T-helper 2 cell treated with Interferon-gamma antibody and Interleukin-4, amounts not matched to agents 100 ng/mL and 5 ng/mL, for 36 hours (primary cell): ENCODE measurements around the gene RUBCNL. TPM values are rescaled to one million over a fixed set of nuclear protein-coding genes. Genes with fewer than 3 reads are reported as not detected.
"Not testable (repeated sequence)": the region's sequence is repeated elsewhere in the genome, so short reads cannot be mapped to it uniquely, and the experiment has no call there.

Experiments used
- intact Hi-C: fragments of 100-400 bp; cut with micrococcal nuclease; formaldehyde crosslinking; loops from one replicate; pipeline ENCODE4 v1.15.1; 2023
- total RNA-seq: library from RNA; stranded (reverse); gene quantifications from 2 replicates; pipeline ENCODE4 v1.2.3, GENCODE V29; 2022

The RUBCNL gene
- 0.23 and 0.57 TPM in 2 replicates for total RNA-seq

GRCh38 chr13:46387064-46387851 is at the start of gene RUBCNL:
Gene RUBCNL, minus strand, starts transcription at chr13:46387252. Its CDS starts 14,777 bp downstream, at chr13:46372475.
- intact Hi-C loops = no loop called here

GRCh38 chr13:46429558-46429957 is 42.5 kb upstream of the RUBCNL start:
- intact Hi-C loops = not testable (repeated sequence)

- intact Hi-C loops = no loop called here
Observed at GRCh38 chr13:46405457-46405856, 18.4 kb upstream of the RUBCNL start.

GRCh38 chr13:46404733-46405100 is 17.7 kb upstream of the RUBCNL start:
- intact Hi-C loops = no loop called here

- intact Hi-C loops = no loop called here
Observed at GRCh38 chr13:46403851-46404732, 17.0 kb upstream of the RUBCNL start.

GRCh38 chr13:46402178-46402577 is 15.1 kb upstream of the RUBCNL start:
- intact Hi-C loops = no loop called here

- intact Hi-C loops = no loop called here
Observed at GRCh38 chr13:46401432-46401831, 14.4 kb upstream of the RUBCNL start.

- intact Hi-C loops = no loop called here
Observed at GRCh38 chr13:46396341-46396740, 9.3 kb upstream of the RUBCNL start.

GRCh38 chr13:46392967-46393366 is 5.9 kb upstream of the RUBCNL start:
- intact Hi-C loops = loop anchor here (5.0 kb wide), 1 partner anchor 36 kb away; no protein-coding TSS in a partner anchor

- intact Hi-C loops = loop anchor here (5.0 kb wide), 1 partner anchor 32 kb away; no protein-coding TSS in a partner anchor
Observed at GRCh38 chr13:46389457-46390451, 2.7 kb upstream of the RUBCNL start.

GRCh38 chr13:46388846-46389245 is 1.8 kb upstream of the RUBCNL start:
- intact Hi-C loops = no loop called here

- intact Hi-C loops = no loop called here
Observed at GRCh38 chr13:46388308-46388707, 1.3 kb upstream of the RUBCNL start.

- intact Hi-C loops = no loop called here
Observed at GRCh38 chr13:46386392-46387063, 524 bp downstream of the RUBCNL start.

GRCh38 chr13:46385946-46386345 is 1.1 kb downstream of the RUBCNL start:
- intact Hi-C loops = no loop called here

- intact Hi-C loops = no loop called here
Observed at GRCh38 chr13:46383383-46383782, 3.7 kb downstream of the RUBCNL start.

- intact Hi-C loops = no loop called here
Observed at GRCh38 chr13:46382224-46382623, 4.8 kb downstream of the RUBCNL start.

- intact Hi-C loops = no loop called here
Observed at GRCh38 chr13:46380242-46380641, 6.8 kb downstream of the RUBCNL start.

GRCh38 chr13:46379611-46380010 is 7.4 kb downstream of the RUBCNL start:
- intact Hi-C loops = no loop called here

GRCh38 chr13:46378411-46378810 is 8.6 kb downstream of the RUBCNL start:
- intact Hi-C loops = no loop called here

GRCh38 chr13:46377554-46377953 is 9.5 kb downstream of the RUBCNL start:
- intact Hi-C loops = no loop called here
